Osteocyte (in vitro differentiated cells): Measurements from ENCODE around the gene EPHB2. TPM values are rescaled to one million over a fixed set of nuclear protein-coding genes. Genes with fewer than 3 reads are reported as not detected.

Source experiments
- DNase-seq: peaks from one replicate; pipeline ENCODE4 v3.0.0; 2021; ENCODE audit warnings: mixed read lengths; ENCODE audit not compliant: unreplicated experiment; ENCODE audit errors: extremely low spot score
- H3K27ac Mint-ChIP-seq: one replicate; pipeline ENCODE4 v1.8.0; 2021; ENCODE audit warnings: mild to moderate bottlenecking, mixed read lengths; ENCODE audit not compliant: unreplicated experiment
- H3K27me3 Mint-ChIP-seq: one replicate; pipeline ENCODE4 v1.8.0; 2021; ENCODE audit warnings: mixed read lengths; ENCODE audit not compliant: unreplicated experiment
- H3K36me3 Mint-ChIP-seq: one replicate; pipeline ENCODE4 v1.8.0; 2021; ENCODE audit warnings: mixed read lengths; ENCODE audit not compliant: unreplicated experiment
- H3K4me1 Mint-ChIP-seq: one replicate; pipeline ENCODE4 v1.8.0; 2021; ENCODE audit warnings: mixed read lengths; ENCODE audit not compliant: unreplicated experiment
- H3K4me3 Mint-ChIP-seq: one replicate; pipeline ENCODE4 v1.8.0; 2021; ENCODE audit warnings: mild to moderate bottlenecking, moderate library complexity, mixed read lengths; ENCODE audit not compliant: unreplicated experiment
- H3K9me3 Mint-ChIP-seq: one replicate; pipeline ENCODE4 v1.8.0; 2021; ENCODE audit warnings: mixed read lengths; ENCODE audit not compliant: unreplicated experiment
- total RNA-seq: library from RNA; stranded (reverse); gene quantifications from 2 replicates; pipeline ENCODE4 v1.2.1, GENCODE V29; 2021
- TF ChIP-seq, protein P1 (sequence below): fragments of 200-600 bp; sonication (generic); IDR thresholded peaks from 2 replicates; pipeline ENCODE4 v1.5.0; 2021; ENCODE audit warnings: antibody characterized with exemption, mild to moderate bottlenecking, moderate library complexity

EPHB2 gene
- total RNA-seq, 1 donor from 2014 or later = 32.5 TPM

DNA sequence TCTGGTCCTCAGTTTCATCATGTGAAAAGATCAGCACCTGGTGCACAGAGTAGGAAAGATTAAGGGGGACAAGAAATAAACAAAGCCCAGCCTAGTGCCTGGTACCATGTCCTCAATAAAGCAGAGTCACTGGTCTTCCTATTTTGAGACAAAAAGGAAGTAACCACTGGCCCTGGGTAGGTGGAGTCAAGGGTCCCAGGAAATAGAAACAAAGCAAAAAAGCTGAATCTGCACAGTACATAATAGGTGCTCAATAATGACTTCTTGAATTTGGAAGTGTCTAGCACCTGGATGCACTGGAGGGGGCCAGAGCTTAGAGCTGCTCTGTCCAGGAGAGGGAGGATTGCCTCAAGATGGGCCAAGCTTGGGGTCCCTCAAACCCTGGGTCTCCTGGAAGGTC, 1.9 kb upstream of the EPHB2 start:
- peaks cover 21% of the 10 kb centered on the region for H3K4me1 Mint-ChIP-seq
- no peak overlapping the region for H3K4me3 Mint-ChIP-seq
- no peaks in the 10 kb centered on the region for H3K36me3 Mint-ChIP-seq
- H3K27ac Mint-ChIP-seq = no peak overlapping the region
- DNase-seq = no peak
- H3K9me3 Mint-ChIP-seq = no peaks in the 10 kb centered on the region
- H3K27me3 Mint-ChIP-seq = no peaks in the 10 kb centered on the region
- TF ChIP-seq, protein P1, sequence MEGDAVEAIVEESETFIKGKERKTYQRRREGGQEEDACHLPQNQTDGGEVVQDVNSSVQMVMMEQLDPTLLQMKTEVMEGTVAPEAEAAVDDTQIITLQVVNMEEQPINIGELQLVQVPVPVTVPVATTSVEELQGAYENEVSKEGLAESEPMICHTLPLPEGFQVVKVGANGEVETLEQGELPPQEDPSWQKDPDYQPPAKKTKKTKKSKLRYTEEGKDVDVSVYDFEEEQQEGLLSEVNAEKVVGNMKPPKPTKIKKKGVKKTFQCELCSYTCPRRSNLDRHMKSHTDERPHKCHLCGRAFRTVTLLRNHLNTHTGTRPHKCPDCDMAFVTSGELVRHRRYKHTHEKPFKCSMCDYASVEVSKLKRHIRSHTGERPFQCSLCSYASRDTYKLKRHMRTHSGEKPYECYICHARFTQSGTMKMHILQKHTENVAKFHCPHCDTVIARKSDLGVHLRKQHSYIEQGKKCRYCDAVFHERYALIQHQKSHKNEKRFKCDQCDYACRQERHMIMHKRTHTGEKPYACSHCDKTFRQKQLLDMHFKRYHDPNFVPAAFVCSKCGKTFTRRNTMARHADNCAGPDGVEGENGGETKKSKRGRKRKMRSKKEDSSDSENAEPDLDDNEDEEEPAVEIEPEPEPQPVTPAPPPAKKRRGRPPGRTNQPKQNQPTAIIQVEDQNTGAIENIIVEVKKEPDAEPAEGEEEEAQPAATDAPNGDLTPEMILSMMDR = no peak

DNA sequence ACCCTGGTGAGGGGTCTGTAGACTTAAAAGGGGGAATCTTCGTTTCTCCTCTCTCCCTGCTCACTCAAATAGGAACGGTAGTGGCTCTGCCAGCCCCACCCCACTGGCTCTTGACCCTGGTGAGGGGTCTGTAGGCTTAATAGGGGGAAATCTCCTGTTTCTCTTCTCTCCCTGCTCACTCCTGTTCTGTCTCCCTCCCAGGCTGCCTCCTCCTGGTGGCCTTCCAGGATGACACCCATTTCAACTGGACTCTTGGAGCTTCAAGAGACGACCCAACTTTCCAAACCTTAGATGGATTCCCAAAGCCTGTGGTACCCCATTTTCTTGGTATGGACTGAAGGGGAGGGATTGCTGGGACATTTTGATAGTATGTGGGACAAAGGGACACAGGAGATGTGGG, 1.4 kb upstream of the EPHB2 start:
- Mint-ChIP-seq H3K27ac (no peak overlapping the region), H3K9me3 (no peaks in the 10 kb centered on the region)
- TF ChIP-seq, protein P1 = peak; percentile 28

DNA sequence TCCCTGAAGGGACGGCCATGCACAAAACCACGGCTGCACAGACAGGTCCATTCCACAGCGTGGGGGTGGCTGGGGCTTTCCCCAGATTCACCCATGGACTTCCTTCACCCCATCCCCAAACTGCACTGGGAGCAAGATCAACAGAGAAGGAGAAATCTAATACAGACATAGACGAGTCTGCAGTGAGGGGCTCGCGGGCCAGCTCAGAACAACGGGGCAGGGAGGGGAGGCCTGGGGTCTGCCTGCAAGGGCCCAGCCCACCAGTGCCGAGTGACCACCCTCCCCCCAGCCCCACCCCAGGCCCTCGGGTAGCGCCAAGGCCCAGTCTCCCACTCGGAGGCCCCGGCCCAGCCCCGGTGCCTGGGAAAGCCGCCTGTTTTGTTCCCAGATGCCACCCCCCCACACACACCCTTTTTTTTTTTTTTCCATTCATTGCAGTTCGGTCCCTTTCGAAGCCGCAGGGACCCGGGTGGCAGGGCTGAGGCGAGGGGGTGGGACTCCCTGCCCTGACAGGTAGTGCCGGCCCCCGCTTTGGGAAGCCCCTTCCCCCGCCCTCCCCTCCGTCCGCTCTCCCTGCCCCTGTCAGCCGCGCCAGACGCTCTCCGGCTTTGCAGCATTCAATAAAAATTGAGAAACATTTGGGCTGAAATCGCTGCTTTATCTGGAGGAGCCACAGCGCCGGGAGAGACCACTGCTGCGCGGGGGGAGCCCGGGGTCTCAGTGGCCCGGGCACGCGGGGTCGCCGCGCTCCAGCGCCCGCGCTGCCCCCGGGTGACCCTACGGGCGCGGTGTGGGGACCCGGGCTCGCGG, 543 bp upstream of the EPHB2 start:
- H3K27me3 Mint-ChIP-seq = no peaks in the 10 kb centered on the region
- H3K36me3 Mint-ChIP-seq = no peaks in the 10 kb centered on the region
- H3K4me3 Mint-ChIP-seq = peak overlapping the region; percentile 64
- no peak for DNase-seq
- TF ChIP-seq, protein P1 = no peak
- no peaks in the 10 kb centered on the region for H3K9me3 Mint-ChIP-seq
- H3K27ac Mint-ChIP-seq = no peak overlapping the region
- peaks cover 21% of the 10 kb centered on the region for H3K4me1 Mint-ChIP-seq

More for the DNA sequence above, 1.4 kb upstream of the EPHB2 start:
- Mint-ChIP-seq H3K36me3 (no peaks in the 10 kb centered on the region), H3K4me1 (peaks cover 21% of the 10 kb centered on the region), H3K4me3 (no peak overlapping the region), H3K27me3 (no peaks in the 10 kb centered on the region)
- DNase-seq = no peak

DNA sequence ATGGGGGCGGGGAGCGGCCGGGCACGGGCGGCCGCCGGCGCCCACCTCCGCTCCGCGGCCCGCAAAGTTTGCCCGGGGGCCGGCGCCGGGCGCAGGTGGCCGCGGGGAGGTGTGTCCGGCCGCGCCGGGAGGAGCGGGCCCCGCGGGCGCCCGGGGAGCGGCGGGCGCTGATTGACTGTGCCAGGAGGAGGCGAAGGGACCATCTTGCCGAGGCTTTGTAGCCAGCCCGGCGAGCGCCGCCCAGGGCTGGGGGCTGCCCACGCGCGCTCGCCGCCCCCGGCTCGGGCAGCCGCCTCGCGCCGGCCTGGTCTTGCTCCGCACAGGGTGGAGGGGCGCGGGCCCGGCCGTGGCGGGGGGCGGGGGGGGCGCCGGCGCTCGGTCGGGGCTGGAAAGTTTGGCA, 432 bp downstream of the EPHB2 start:
- peaks cover 21% of the 10 kb centered on the region for H3K4me1 Mint-ChIP-seq
- no peak overlapping the region for H3K27ac Mint-ChIP-seq
- TF ChIP-seq, protein P1 = no peak

DNA sequence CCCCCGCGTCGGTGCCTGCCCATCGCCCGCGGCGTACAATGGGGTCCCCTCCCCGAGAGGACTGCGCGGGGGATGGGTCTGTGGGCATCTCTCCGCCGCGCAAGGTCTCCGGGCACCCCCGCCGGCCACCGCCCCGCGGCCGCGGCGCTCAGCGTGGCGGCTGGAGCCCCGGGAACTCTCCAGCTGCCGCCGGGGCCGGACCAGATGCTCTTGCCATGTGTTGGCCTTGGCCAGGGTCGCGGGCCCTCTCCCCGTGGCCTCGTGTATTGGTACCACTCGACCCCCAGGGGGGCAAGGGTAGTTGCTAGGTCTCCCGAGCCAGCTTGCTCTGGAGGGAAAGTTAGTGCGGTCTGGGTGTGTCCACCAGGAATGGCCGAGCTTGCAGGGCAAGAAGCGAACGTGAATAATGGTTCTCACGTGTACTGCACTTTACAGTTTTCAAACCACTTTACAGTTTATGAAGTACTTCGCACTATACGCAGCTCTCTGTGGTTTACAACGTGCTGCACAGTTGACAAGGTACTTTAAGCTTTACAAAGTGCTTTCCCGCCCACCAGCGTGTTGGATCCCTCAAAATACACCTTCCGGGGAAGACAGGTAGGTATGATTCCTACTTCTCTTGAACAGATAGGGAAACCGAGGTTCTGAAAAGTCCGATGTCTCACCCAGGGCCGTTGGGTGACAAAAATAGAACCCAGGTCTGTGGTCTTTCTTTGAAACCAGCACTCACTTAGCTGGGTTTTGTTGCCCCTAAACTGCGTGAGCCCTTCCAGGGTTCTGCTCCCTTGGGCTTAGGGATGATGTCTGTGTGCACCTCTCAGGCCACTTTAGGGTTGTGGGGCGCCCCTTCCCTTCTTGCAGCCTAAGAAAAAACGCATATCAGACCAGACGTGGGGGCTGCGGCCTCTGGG, 1.2 kb downstream of the EPHB2 start:
- DNase-seq = no peak
- Mint-ChIP-seq H3K36me3 (no peaks in the 10 kb centered on the region), H3K9me3 (no peaks in the 10 kb centered on the region), H3K4me1 (peaks cover 24% of the 10 kb centered on the region), H3K27me3 (no peaks in the 10 kb centered on the region), H3K4me3 (peak overlapping the region; percentile 76), H3K27ac (peak overlapping the region; percentile 56)
- TF ChIP-seq, protein P1 = no peak

More for the DNA sequence above, 432 bp downstream of the EPHB2 start:
- no peaks in the 10 kb centered on the region for H3K27me3 Mint-ChIP-seq
- no peak for DNase-seq
- H3K36me3 Mint-ChIP-seq = no peaks in the 10 kb centered on the region
- H3K4me3 Mint-ChIP-seq = no peak overlapping the region
- H3K9me3 Mint-ChIP-seq = no peaks in the 10 kb centered on the region
